ENCODE measurements around the gene TRIM72. TPM values are rescaled to one million over a fixed set of nuclear protein-coding genes. Genes with fewer than 3 reads are reported as not detected.
"Not testable (repeated sequence)": the region's sequence is repeated elsewhere in the genome, so short reads cannot be mapped to it uniquely, and the experiment has no call there.

Gene TRIM72
- total and polyA plus RNA-seq, 11 donors: 0.32 to 3.4 (median 1.4) TPM

DNA sequence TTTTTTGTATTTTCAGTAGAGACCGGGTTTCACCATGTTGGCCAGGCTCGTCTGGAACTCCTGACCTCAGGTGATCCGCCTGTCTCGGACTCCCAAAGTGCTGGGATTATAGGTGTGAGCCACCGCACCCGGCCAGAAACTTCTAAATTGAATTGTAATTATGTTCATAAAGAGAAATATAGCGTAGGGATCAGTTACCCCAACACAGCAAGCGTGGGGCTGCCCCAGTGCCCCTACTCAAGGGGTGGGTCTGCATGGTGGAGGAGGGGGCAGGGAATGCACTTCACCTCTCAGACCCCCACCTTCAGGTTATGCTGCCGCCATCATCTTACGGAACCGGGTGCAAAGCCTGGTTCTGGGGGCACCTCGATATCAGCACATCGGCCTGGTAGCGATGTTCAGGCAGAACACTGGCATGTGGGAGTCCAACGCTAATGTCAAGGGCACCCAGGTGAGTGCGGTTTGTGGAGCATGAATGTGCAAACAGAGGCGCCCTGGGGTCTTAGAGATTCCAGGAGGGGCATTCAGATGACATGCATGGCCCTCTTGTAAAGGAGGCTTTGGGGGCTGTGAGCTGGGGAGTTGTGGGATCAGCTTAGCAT is 63.8 kb downstream of the TRIM72 start:
- intact Hi-C loops (cut with DNase I): no loop called here
- Histone ChIP-seq H3K4me1 (no peaks in the 10 kb centered on the region), H3K4me3 (no peak overlapping the region), H3K27me3 (no peaks in the 10 kb centered on the region), H3K27ac (no peak overlapping the region), H3K9me3 (peaks cover 0 to 4% (median 0%) of the 10 kb centered on the region in 12 donors), H3K36me3 (peaks cover 0 to 55% (median 0%) of the 10 kb centered on the region in 9 donors)
- DNase-seq (no peak), ATAC-seq (no peak)
- 81 to 90% (median 85%) methylated on average over 17 of the region's 17 CpGs for WGBS, 4 donors
- TF ChIP-seq, protein P1, sequence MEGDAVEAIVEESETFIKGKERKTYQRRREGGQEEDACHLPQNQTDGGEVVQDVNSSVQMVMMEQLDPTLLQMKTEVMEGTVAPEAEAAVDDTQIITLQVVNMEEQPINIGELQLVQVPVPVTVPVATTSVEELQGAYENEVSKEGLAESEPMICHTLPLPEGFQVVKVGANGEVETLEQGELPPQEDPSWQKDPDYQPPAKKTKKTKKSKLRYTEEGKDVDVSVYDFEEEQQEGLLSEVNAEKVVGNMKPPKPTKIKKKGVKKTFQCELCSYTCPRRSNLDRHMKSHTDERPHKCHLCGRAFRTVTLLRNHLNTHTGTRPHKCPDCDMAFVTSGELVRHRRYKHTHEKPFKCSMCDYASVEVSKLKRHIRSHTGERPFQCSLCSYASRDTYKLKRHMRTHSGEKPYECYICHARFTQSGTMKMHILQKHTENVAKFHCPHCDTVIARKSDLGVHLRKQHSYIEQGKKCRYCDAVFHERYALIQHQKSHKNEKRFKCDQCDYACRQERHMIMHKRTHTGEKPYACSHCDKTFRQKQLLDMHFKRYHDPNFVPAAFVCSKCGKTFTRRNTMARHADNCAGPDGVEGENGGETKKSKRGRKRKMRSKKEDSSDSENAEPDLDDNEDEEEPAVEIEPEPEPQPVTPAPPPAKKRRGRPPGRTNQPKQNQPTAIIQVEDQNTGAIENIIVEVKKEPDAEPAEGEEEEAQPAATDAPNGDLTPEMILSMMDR (IDR thresholded peaks at IDR 0.05): no peak
- TF ChIP-seq POLR2A (IDR thresholded peaks at IDR 0.05): no peak

DNA sequence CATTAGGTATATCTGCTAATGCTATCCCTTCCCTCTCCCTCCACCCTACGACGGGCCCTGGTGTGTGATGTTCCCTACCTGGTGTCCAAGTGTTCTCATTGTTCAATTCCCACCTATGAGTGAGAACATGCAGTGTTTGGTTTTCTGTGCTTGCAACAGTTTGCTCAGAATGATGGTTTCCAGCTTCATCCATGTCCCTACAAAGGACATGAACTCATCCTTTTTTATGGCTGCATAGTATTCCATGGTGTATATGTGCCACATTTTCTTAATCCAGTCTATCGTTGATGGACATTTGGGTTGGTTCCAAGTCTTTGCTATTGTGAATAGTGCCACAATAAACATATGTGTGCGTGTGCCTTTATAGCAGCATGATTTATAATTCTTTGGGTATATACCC is 64.9 kb downstream of the TRIM72 start:
- H3K4me1 ChIP-seq; H3K4me3 ChIP-seq; H3K27ac ChIP-seq; intact Hi-C loops (cut with DNase I); H3K9me3 ChIP-seq; ATAC-seq; H3K27me3 ChIP-seq; DNase-seq: not testable (repeated sequence)
- WGBS, 4 donors: 81 to 92% (median 83%) methylated on average over 4 of the region's 4 CpGs
- peaks cover 0 to 48% (median 0%) of the 10 kb centered on the region in 9 donors for H3K36me3 ChIP-seq

Other genes with a start within 250 kb of the TRIM72 start
- gene HSD3B7, start 228.9 kb upstream of the TRIM72 start, total RNA-seq: 10 to 100 TPM in 3 of 9 donors, 1 to 10 TPM in 6; 3.8 to 27.2 (median 6.9) TPM
- gene HSD3B7, start 228.9 kb upstream of the TRIM72 start, polyA plus RNA-seq: 1 to 10 TPM; 7.1 to 7.8 TPM
- gene STX1B, start 203.5 kb upstream of the TRIM72 start, total RNA-seq: 1 to 10 TPM in 4 of 9 donors, under 1 TPM in 5; 0.20 to 2.1 (median 1.00) TPM
- gene STX1B, start 203.5 kb upstream of the TRIM72 start, polyA plus RNA-seq: under 1 TPM; 0.22 to 0.76 TPM
- gene STX4, start 180.6 kb upstream of the TRIM72 start, total RNA-seq: 10 to 100 TPM; 19.5 to 65.8 (median 39.7) TPM
- 10 to 100 TPM; 50.5 to 73.8 TPM for gene STX4, start 180.6 kb upstream of the TRIM72 start, polyA plus RNA-seq
- 10 to 100 TPM in 2 of 9 donors, 1 to 10 TPM in 7; 3.5 to 11.4 (median 5.8) TPM for gene ZNF668, start 139.9 kb upstream of the TRIM72 start, total RNA-seq
- gene ZNF668, start 139.9 kb upstream of the TRIM72 start, polyA plus RNA-seq: 1 to 10 TPM; 6.6 to 9.8 TPM
- gene ZNF646, start 139.7 kb upstream of the TRIM72 start, total RNA-seq: 10 to 100 TPM in 6 of 9 donors, 1 to 10 TPM in 3; 8.3 to 15.5 (median 10.3) TPM
- 1 to 10 TPM; 6.4 to 7.6 TPM for gene ZNF646, start 139.7 kb upstream of the TRIM72 start, polyA plus RNA-seq
- 1 to 10 TPM in 1 of 9 donors, under 1 TPM in 8; 0.16 to 1.4 (median 0.44) TPM for gene PRSS53, start 125.2 kb upstream of the TRIM72 start, total RNA-seq
- gene PRSS53, start 125.2 kb upstream of the TRIM72 start, polyA plus RNA-seq: under 1 TPM; 0.80 to 0.84 TPM
- 10 to 100 TPM; 25.9 to 63.1 (median 42.0) TPM for gene VKORC1, start 119.3 kb upstream of the TRIM72 start, total RNA-seq
- 100 to 1,000 TPM in 1 of 2 donors, 10 to 100 TPM in 1; 40.2 to 134 TPM for gene VKORC1, start 119.3 kb upstream of the TRIM72 start, polyA plus RNA-seq
- 100 to 1,000 TPM in 2 of 9 donors, 10 to 100 TPM in 7; 61.9 to 134 (median 70.0) TPM for gene BCKDK, start 105.7 kb upstream of the TRIM72 start, total RNA-seq
- gene BCKDK, start 105.7 kb upstream of the TRIM72 start, polyA plus RNA-seq: 10 to 100 TPM; 42.6 to 57.4 TPM
- 10 to 100 TPM; 52.8 to 79.8 (median 64.7) TPM for gene KAT8, start 96.5 kb upstream of the TRIM72 start, total RNA-seq
- 10 to 100 TPM; 56.7 to 83.2 TPM for gene KAT8, start 96.5 kb upstream of the TRIM72 start, polyA plus RNA-seq
- under 1 TPM in 4 of 9 donors, not detected in 5; 0.17 to 0.44 (median 0.39) TPM for gene PRSS8, start 78.4 kb upstream of the TRIM72 start, total RNA-seq
- gene PRSS8, start 78.4 kb upstream of the TRIM72 start, polyA plus RNA-seq: under 1 TPM; 0.17 to 0.23 TPM
- gene PRSS36, start 64.1 kb upstream of the TRIM72 start, total RNA-seq: 1 to 10 TPM in 7 of 9 donors, under 1 TPM in 2; 0.35 to 5.1 (median 1.2) TPM
- 1 to 10 TPM; 1.0 to 2.6 TPM for gene PRSS36, start 64.1 kb upstream of the TRIM72 start, polyA plus RNA-seq
- 100 to 1,000 TPM in 7 of 9 donors, 10 to 100 TPM in 2; 20.3 to 213 (median 127) TPM for gene FUS, start 34.0 kb upstream of the TRIM72 start, total RNA-seq
- gene FUS, start 34.0 kb upstream of the TRIM72 start, polyA plus RNA-seq: 100 to 1,000 TPM; 127 to 155 TPM
- 10 to 100 TPM in 3 of 9 donors, 1 to 10 TPM in 6; 2.0 to 42.2 (median 5.2) TPM for gene PYCARD, start 11.4 kb upstream of the TRIM72 start, total RNA-seq
- 10 to 100 TPM in 1 of 2 donors, 1 to 10 TPM in 1; 3.9 to 10.0 TPM for gene PYCARD, start 11.4 kb upstream of the TRIM72 start, polyA plus RNA-seq
- gene PYDC1, start 3.0 kb downstream of the TRIM72 start, total RNA-seq: not detected
- not detected for gene PYDC1, start 3.0 kb downstream of the TRIM72 start, polyA plus RNA-seq
- 10 to 100 TPM in 2 of 9 donors, 1 to 10 TPM in 7; 1.9 to 48.7 (median 4.9) TPM for gene ITGAM, start 45.9 kb downstream of the TRIM72 start, total RNA-seq
- 1 to 10 TPM; 2.5 to 2.6 TPM for gene ITGAM, start 45.9 kb downstream of the TRIM72 start, polyA plus RNA-seq
- 10 to 100 TPM in 2 of 9 donors, 1 to 10 TPM in 6, under 1 TPM in 1; 0.73 to 52.7 (median 2.0) TPM for gene ITGAX, start 141.1 kb downstream of the TRIM72 start, total RNA-seq
- gene ITGAX, start 141.1 kb downstream of the TRIM72 start, polyA plus RNA-seq: 1 to 10 TPM; 2.0 to 2.2 TPM
- gene ITGAD, start 179.2 kb downstream of the TRIM72 start, total RNA-seq: under 1 TPM in 2 of 9 donors, not detected in 7; 0.41 to 0.80 TPM
- gene ITGAD, start 179.2 kb downstream of the TRIM72 start, polyA plus RNA-seq: not detected
- gene COX6A2, start 214.2 kb downstream of the TRIM72 start, total RNA-seq: 1,000 to 10,000 TPM in 7 of 9 donors, 100 to 1,000 TPM in 2; 393 to 1,682 (median 1,115) TPM
- over 10,000 TPM in 1 of 2 donors, 1,000 to 10,000 TPM in 1; 1,628 to 10,029 TPM for gene COX6A2, start 214.2 kb downstream of the TRIM72 start, polyA plus RNA-seq
- gene ZNF843, start 228.7 kb downstream of the TRIM72 start, total RNA-seq: 1 to 10 TPM; 1.0 to 4.7 (median 2.5) TPM
- gene ZNF843, start 228.7 kb downstream of the TRIM72 start, polyA plus RNA-seq: 1 to 10 TPM in 1 of 2 donors, under 1 TPM in 1; 0.43 to 1.2 TPM
- gene ARMC5, start 245.4 kb downstream of the TRIM72 start, total RNA-seq: 1 to 10 TPM; 4.1 to 9.2 (median 6.5) TPM
- gene ARMC5, start 245.4 kb downstream of the TRIM72 start, polyA plus RNA-seq: 1 to 10 TPM; 6.6 to 8.2 TPM